RWPE1 (cell line): Measurements from ENCODE around the gene CD48.

Source experiments
- CTCF ChIA-PET: fragments of 350-600 bp; sonication (Branson Sonifier 250); formaldehyde crosslinking; extraction: SDS; loops from one replicate; lab custom pipeline; 2021; lab: Yijun Ruan, JAX
- POLR2A ChIA-PET: fragments of 400-600 bp; formaldehyde crosslinking; extraction: SDS; loops from one replicate; lab custom pipeline; 2020; ENCODE audit warnings: antibody characterized with exemption; ENCODE audit not compliant: low non-redundant PET; lab: Yijun Ruan, JAX
- DNase-seq: peaks from one replicate; pipeline ENCODE4 v3.0.0; 2012; ENCODE audit warnings: low spot score
- H3K27ac ChIP-seq: fragments of 450-650 bp; 2 replicates; pipeline ENCODE4 v1.5.1; 2017
- TF ChIP-seq, protein P1 (sequence below): fragments of 450-650 bp; conservative IDR thresholded peaks from 2 replicates; pipeline ENCODE4 v1.5.1; 2017; ENCODE audit warnings: low read depth, mild to moderate bottlenecking

The CD48 gene

DNA sequence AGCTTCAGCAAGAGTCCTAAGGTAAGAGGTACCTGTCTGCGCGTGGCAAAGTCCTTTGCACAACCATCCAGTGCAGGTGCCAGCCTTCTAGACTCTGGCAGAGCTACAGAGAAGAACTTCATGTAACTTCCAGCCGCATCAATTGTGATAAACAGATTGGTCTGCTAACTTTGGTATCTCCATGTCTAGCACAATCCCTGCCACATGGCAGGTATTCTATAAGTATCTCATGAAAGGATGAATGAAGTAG, 29.8 kb downstream of the CD48 start:
- POLR2A ChIA-PET = no interaction called here
- no peak for DNase-seq
- H3K27ac ChIP-seq = no peak overlapping the region
- CTCF ChIA-PET = interaction anchor here (0.6 to 1.0 kb wide), 4 partner anchors 45 to 306 kb away, joined by 3 to 5 read pairs (median 3); no protein-coding TSS in a partner anchor
- TF ChIP-seq, protein P1, sequence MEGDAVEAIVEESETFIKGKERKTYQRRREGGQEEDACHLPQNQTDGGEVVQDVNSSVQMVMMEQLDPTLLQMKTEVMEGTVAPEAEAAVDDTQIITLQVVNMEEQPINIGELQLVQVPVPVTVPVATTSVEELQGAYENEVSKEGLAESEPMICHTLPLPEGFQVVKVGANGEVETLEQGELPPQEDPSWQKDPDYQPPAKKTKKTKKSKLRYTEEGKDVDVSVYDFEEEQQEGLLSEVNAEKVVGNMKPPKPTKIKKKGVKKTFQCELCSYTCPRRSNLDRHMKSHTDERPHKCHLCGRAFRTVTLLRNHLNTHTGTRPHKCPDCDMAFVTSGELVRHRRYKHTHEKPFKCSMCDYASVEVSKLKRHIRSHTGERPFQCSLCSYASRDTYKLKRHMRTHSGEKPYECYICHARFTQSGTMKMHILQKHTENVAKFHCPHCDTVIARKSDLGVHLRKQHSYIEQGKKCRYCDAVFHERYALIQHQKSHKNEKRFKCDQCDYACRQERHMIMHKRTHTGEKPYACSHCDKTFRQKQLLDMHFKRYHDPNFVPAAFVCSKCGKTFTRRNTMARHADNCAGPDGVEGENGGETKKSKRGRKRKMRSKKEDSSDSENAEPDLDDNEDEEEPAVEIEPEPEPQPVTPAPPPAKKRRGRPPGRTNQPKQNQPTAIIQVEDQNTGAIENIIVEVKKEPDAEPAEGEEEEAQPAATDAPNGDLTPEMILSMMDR = no peak

DNA sequence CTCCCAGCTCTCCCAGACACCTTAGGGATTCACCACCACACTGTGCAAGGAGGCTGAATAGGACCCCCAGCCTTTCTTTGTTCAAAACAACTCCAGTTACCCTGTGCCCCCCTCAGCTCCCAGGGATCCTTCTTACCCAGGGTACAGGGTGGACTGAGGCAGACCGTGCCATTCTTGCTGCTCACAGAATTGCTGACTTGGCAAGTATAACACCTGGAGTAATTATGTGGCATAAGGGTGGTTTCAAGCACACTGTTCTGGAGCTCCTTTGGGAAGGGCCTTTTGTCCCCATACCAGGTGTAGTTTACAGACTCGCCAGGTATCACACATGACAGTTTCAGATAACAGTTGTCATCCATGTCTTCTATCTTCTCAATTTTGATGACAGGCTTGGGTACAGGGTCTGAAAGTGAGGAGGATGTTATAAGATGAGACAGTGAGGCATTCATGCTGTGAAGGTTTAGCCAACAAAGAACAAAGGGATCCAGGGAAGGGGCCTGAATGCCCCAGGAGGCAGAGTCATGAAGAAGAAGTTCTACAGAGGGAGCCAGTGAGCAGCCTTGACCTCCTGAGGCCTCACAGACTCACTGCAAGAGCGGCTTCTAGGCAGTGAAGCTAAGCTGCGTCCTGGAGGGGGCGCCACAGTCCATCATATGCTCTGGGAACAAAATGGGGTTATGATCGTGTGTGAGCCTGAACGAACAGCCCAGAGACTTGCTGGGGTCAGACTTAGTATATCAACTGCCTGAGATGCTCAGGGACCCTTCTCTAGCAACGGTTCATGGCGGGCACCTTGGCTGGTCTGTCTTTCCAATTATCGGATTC, 30.3 kb downstream of the CD48 start:
- ChIA-PET POLR2A (no interaction called here), CTCF (interaction anchor here (0.6 to 1.0 kb wide), 4 partner anchors 46 to 306 kb away, joined by 3 to 5 read pairs (median 3); no protein-coding TSS in a partner anchor)
- DNase-seq = peak; percentile 20
- TF ChIP-seq, protein P1 = peak; percentile 33
- H3K27ac ChIP-seq = no peak overlapping the region

DNA sequence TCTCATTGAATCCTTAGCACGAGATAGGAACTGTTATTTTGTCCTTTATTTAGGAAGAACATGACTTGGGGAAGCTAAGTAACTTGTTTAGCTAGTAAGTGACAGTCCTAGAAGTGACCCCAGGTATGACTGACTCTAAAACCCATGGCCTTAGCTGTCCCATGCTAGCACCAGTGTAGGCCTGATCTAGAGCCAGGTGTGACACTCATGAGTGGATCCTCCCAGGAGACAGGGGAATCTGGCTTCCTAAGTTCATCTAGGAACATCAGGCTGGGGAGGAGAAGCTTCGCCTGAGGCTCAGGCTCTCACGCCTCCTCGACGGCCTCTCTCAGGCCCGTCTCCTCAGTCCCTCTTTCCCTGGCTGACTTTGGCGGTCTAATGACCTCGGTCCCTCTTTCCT, 31.2 kb downstream of the CD48 start:
- no peak overlapping the region for H3K27ac ChIP-seq
- ChIA-PET POLR2A (no interaction called here), CTCF (no interaction called here)
- DNase-seq = no peak
- TF ChIP-seq, protein P1 = no peak

DNA sequence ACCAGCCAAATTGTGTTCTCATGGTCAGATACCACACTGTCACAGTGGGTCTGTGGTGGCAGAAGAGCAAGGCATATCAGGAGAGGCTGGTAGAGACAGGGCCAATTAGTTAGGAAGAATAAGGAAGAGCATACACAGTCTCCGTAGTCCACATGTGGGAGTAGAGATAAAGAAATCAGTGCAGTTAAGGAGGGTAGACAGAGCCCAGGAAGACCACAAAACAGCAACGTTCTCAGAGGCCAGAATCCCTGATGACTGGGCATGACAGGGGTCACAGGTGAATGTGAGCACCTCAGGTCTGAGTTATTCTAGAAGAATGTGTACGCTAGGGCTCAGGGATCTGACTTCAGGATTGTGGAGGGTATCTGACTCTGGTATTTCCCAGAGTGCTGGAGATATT, 31.7 kb downstream of the CD48 start:
- ChIA-PET CTCF (no interaction called here), POLR2A (no interaction called here)
- DNase-seq = no peak
- TF ChIP-seq, protein P1 = no peak
- no peak overlapping the region for H3K27ac ChIP-seq

DNA sequence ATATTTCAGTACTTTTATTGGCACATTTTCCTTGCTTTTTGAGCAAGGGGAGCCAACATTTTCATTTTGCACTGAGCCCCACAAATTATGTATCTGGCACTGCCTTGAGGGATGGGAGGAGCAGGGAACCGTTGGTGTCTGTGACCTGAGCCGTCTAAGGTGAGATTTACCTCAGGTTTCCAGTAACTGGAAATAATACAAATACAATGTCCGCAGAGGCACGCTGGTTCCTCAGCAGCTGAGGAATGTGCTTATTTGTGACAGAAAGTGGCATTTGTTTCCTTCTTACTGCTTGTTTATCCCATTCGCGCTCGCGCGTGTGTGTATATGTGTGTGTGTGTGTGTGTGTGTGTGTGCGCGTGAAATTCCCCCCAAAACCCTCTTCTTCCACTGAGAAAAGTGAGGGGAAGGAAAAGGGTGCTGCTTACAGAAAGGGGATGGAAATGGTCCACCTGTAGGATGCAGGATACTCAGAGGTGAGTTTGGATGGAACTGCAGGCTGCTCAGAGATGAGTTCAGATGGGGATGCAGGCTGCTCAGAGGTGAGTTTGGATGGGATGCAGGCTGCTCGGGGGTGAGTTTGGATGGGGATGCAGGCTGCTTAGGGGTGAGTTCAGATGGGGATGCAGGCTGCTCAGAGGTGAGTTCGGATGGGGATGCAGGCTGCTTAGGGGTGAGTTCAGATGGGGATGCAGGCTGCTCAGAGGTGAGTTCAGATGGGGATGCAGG, 34.6 kb downstream of the CD48 start:
- no peak overlapping the region for H3K27ac ChIP-seq
- ChIA-PET POLR2A (no interaction called here), CTCF (no interaction called here)
- DNase-seq = no peak
- TF ChIP-seq, protein P1 = no peak

DNA sequence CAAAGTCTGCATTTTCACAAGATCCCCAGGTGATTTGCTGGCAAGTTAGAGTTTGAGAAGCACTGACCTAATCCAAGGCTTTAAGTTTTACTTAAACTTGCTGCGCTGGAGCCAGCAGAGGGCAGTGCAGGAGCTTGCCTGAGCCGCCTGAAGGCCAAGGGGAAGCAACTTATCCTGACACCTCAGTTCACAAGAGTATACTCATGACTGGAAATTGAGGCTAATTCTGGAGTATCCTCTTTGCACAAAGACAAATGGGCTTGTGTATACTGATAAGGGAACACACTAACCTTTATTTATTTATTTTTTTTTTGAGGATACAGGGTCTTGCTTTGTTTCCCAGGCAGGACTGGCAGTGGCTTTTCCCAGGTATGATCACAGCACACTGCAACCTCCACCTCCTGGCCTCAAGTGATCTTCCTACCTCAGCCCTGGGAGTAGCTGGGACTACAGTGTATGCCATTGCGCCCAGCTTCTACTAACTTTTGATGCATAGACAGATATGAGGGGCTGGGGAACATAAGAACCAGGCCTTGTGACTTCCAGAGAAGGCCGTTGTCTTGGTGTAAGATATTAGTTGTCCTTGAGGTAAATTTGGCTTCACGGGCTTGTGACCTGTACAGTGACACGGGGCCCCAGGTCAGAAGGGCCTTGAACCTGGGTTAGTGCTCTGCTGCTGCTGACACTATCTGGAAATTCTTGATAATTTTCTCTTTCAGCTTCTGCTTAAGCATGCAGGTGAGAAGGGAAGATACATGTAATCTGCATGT, 35.8 kb downstream of the CD48 start:
- peak; percentile 39 for DNase-seq
- TF ChIP-seq, protein P1 = peak; percentile 81
- ChIA-PET POLR2A (no interaction called here), CTCF (interaction anchor here (0.5 to 1.5 kb wide), 13 partner anchors 8 to 523 kb away, joined by 3 to 6 read pairs (median 4); no protein-coding TSS in a partner anchor)
- no peak overlapping the region for H3K27ac ChIP-seq
